Neutrophil (primary cell): ENCODE data around the gene FMO1.

Experiments used
- H3K27ac ChIP-seq: fragments of 200-600 bp; sonication (generic); 2 replicates; pipeline ENCODE4 v1.5.1; 2016; ENCODE audit warnings: mild to moderate bottlenecking, moderate library complexity
- H3K27me3 ChIP-seq: fragments of 200-600 bp; sonication (generic); 2 replicates; pipeline ENCODE4 v1.6.0; 2016; ENCODE audit warnings: mild to moderate bottlenecking
- H3K36me3 ChIP-seq: fragments of 200-600 bp; sonication (generic); 2 replicates; pipeline ENCODE4 v1.5.1; 2017
- H3K4me1 ChIP-seq, 2 experiments: fragments of 200-600 bp in 1 of 2; sonication (generic) in 1 of 2; 1 replicate in 1 of 2; 2 replicates in 1 of 2; pipeline versions ENCODE4 v1.5.1 to v1.6.1; 2013 to 2016; ENCODE audit warnings: low read depth in 1 of 2, low read length in 1 of 2, mild to moderate bottlenecking in 1 of 2, moderate library complexity in 1 of 2; ENCODE audit not compliant: control insufficient read depth in 1 of 2, insufficient read depth in 1 of 2
- H3K4me3 ChIP-seq, 2 experiments: fragments of 200-600 bp in 1 of 2; sonication (generic) in 1 of 2; 1 replicate in 1 of 2; 2 replicates in 1 of 2; pipeline ENCODE4 v1.5.1; 2013 to 2016; ENCODE audit warnings: low read depth in 1 of 2, low read length in 1 of 2, mild to moderate bottlenecking in 1 of 2, moderate library complexity in 1 of 2
- H3K9me3 ChIP-seq: fragments of 200-600 bp; sonication (generic); 2 replicates; pipeline ENCODE4 v1.5.1; 2016
- TF ChIP-seq, protein P1 (sequence below): fragments of 200-600 bp; sonication (generic); IDR thresholded peaks from 2 replicates; pipeline ENCODE4 v1.5.1; 2016; ENCODE audit warnings: antibody characterized with exemption

FMO1 gene

DNA sequence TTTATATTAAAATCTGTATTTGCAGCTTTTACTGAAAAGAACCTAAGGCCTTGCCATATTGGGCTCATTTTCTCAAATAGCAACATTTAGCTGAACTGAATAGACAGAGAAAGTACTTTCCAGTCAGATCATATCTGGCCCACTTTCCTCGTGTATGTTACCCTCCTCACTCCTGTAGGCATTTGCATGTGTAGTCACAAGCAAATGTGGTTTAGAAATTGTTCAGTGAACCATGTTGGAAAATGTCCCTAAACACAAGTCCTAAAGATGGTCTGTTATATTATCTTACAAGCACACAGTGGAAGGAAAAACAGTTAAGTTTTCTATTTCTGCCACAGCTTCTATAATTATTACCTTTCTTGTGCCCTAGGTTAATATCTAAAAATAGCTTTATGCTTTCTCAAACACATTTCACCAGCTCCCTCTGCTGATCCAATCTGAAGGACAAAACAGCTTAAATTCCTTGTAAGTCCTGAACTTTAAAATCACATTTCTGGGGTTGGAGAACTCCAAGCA, 65.1 kb downstream of the FMO1 start:
- Histone ChIP-seq H3K4me3 (no peak overlapping the region), H3K27ac (no peak overlapping the region), H3K9me3 (no peaks in the 10 kb centered on the region), H3K27me3 (no peaks in the 10 kb centered on the region), H3K36me3 (no peaks in the 10 kb centered on the region), H3K4me1 (peaks cover 0 to 7% of the 10 kb centered on the region in 2 experiments)
- TF ChIP-seq, protein P1, sequence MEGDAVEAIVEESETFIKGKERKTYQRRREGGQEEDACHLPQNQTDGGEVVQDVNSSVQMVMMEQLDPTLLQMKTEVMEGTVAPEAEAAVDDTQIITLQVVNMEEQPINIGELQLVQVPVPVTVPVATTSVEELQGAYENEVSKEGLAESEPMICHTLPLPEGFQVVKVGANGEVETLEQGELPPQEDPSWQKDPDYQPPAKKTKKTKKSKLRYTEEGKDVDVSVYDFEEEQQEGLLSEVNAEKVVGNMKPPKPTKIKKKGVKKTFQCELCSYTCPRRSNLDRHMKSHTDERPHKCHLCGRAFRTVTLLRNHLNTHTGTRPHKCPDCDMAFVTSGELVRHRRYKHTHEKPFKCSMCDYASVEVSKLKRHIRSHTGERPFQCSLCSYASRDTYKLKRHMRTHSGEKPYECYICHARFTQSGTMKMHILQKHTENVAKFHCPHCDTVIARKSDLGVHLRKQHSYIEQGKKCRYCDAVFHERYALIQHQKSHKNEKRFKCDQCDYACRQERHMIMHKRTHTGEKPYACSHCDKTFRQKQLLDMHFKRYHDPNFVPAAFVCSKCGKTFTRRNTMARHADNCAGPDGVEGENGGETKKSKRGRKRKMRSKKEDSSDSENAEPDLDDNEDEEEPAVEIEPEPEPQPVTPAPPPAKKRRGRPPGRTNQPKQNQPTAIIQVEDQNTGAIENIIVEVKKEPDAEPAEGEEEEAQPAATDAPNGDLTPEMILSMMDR = no peak

DNA sequence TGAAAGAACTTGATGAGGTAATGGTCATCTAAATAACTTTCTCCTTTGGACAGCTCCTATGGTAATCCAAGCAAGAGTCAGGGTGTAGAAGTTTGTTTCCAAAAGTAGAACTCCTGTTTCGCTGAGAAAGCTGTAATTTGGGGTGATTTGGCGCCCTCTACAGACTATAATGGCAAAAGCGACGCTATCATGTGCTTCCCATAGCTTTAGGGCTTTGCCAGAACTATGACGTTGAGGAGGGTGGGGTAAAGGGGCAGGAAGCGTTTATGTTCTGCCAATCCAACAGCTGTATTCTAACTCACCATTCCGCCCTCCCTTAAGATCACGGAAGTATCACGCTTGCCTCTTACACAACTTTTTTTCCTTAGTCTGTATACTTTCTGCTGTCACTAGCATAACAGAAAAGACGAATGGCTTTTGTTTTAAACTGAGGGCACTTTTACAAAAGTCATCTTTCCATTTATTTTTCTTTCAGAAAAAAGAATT, 65.6 kb downstream of the FMO1 start, which contains the start of gene FMO4:
TSS of gene FMO4 (plus strand) at position 349 of the 486 bp plus-strand sequence. CDS start 5,643 bp downstream, outside the sequence.
- TF ChIP-seq, protein P1 = peak; percentile 59

DNA sequence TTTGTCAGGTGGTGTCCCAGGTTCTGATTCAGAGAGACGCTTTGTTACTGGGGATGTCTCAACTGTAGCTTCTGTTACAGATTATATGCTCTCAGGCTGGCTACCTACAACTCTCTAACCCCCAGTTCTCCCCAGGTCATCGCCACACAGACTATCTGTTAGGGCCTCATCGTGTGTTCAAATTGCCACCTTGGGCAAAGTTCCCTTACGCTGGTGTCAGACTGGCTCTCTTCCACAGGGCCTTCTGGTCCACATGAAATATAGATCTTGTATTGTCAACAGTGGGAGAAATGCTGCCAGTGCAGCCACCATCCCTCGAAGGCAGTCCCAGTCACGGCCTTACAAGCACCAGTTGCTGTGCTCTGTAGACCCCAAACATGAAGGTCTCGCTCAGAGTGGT, 81.0 kb downstream of the FMO1 start:
- Histone ChIP-seq H3K4me1 (no peaks in the 10 kb centered on the region), H3K9me3 (no peaks in the 10 kb centered on the region), H3K36me3 (no peaks in the 10 kb centered on the region), H3K4me3 (no peak overlapping the region), H3K27me3 (no peaks in the 10 kb centered on the region), H3K27ac (no peak overlapping the region)
- TF ChIP-seq, protein P1 = no peak

More for the DNA sequence above, 65.6 kb downstream of the FMO1 start, which contains the start of gene FMO4:
- Histone ChIP-seq H3K4me3 (peak within 1 kb of the TSS in 1 of 2 experiments; percentile 15), H3K27ac (peak within 1 kb of the TSS; percentile 44), H3K27me3 (no peaks in the 10 kb centered on the region), H3K36me3 (no peaks in the 10 kb centered on the region), H3K9me3 (no peaks in the 10 kb centered on the region), H3K4me1 (peaks cover 0 to 7% of the 10 kb centered on the region in 2 experiments)

DNA sequence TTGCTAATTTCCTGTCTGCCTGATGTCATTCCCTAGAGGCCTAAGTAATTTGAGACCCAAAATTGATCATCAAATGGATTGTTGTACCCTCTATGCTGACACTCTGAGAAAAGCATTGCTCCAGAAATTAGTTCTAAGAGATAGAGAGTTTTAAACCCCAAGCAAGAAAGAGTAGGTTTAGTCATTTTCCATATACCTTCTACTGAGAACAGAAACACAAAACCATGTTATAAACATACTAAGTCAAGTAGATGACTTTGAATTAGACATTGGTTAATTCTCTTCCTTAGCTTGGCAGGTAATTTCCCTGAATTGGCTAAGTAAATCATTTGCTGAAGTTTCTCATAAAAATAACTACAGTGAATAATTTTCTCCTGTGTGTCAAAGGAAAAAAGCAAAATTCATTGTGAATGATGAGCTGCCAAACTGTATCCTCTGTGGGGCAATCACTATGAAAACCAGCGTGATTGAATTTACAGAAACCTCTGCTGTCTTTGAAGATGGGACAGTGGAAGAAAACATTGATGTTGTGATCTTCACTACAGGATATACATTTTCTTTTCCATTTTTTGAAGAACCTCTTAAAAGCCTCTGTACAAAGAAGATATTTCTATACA, 85.8 kb downstream of the FMO1 start:
- Histone ChIP-seq H3K4me1 (no peaks in the 10 kb centered on the region), H3K27me3 (no peaks in the 10 kb centered on the region), H3K27ac (no peak overlapping the region), H3K36me3 (no peaks in the 10 kb centered on the region), H3K9me3 (no peaks in the 10 kb centered on the region), H3K4me3 (no peak overlapping the region)
- TF ChIP-seq, protein P1 = no peak
